HUES6 (cell line): ENCODE measurements around the gene AGAP3.
A peak's percentile ranks its signal among the peaks of the same experiment; 100 is the strongest.

ENCODE experiments used
- H3K27ac ChIP-seq: 2 replicates; pipeline ENCODE4 v1.7.0; 2013; ENCODE audit warnings: low read depth, mild to moderate bottlenecking, low read length, inconsistent platforms
- H3K27me3 ChIP-seq: 2 replicates; pipeline ENCODE4 v1.6.1; 2013; ENCODE audit warnings: low read length; ENCODE audit not compliant: control insufficient read depth, insufficient read depth
- H3K36me3 ChIP-seq: 2 replicates; pipeline ENCODE4 v1.6.1; 2013; ENCODE audit warnings: low read length; ENCODE audit not compliant: control insufficient read depth, insufficient read depth
- H3K4me1 ChIP-seq: 2 replicates; pipeline ENCODE4 v1.6.1; 2013; ENCODE audit warnings: low read length; ENCODE audit not compliant: control insufficient read depth, insufficient read depth
- H3K4me3 ChIP-seq: 2 replicates; pipeline ENCODE4 v1.5.1; 2013; ENCODE audit warnings: low read depth, low read length
- H3K9ac ChIP-seq: one replicate; pipeline ENCODE4 v1.6.1; 2013; ENCODE audit warnings: mild to moderate bottlenecking, low read length
- H3K9me3 ChIP-seq: 2 replicates; pipeline ENCODE4 v1.6.1; 2013; ENCODE audit warnings: low read depth, low read length; ENCODE audit not compliant: control insufficient read depth, insufficient read depth

Gene AGAP3

GRCh38 chr7:151065516-151065915 is 20.8 kb upstream of the AGAP3 start:
- Histone ChIP-seq H3K4me1 (peaks cover 31% of the 10 kb centered on the region), H3K9me3 (no peaks in the 10 kb centered on the region), H3K4me3 (no peak overlapping the region), H3K27me3 (no peaks in the 10 kb centered on the region), H3K36me3 (peaks cover 57% of the 10 kb centered on the region), H3K27ac (no peak overlapping the region), H3K9ac (no peak overlapping the region)

- Histone ChIP-seq H3K4me1 (peaks cover 23% of the 10 kb centered on the region), H3K9ac (no peak overlapping the region), H3K27me3 (no peaks in the 10 kb centered on the region), H3K4me3 (no peak overlapping the region), H3K27ac (no peak overlapping the region), H3K9me3 (no peaks in the 10 kb centered on the region), H3K36me3 (peaks cover 66% of the 10 kb centered on the region)
These were observed 19.9 kb upstream of the AGAP3 start for GRCh38 chr7:151066273-151066974.

- H3K27ac ChIP-seq, result peak overlapping the region; percentile 55; the same call in 1 of the 2 replicates
- no peak overlapping the region for H3K4me3 ChIP-seq
- no peaks in the 10 kb centered on the region for H3K9me3 ChIP-seq
- H3K27me3 ChIP-seq, result no peaks in the 10 kb centered on the region
- H3K9ac ChIP-seq, result peak overlapping the region; percentile 52
- peaks cover 78% of the 10 kb centered on the region for H3K36me3 ChIP-seq
- peaks cover 12% of the 10 kb centered on the region for H3K4me1 ChIP-seq
These were observed 18.1 kb upstream of the AGAP3 start for GRCh38 chr7:151068069-151068773.

- Histone ChIP-seq H3K4me3 (no peak overlapping the region), H3K36me3 (peaks cover 85% of the 10 kb centered on the region), H3K27ac (no peak overlapping the region), H3K9ac (no peak overlapping the region), H3K4me1 (peaks cover 8% of the 10 kb centered on the region), H3K9me3 (no peaks in the 10 kb centered on the region), H3K27me3 (no peaks in the 10 kb centered on the region)
These were observed 16.3 kb upstream of the AGAP3 start for GRCh38 chr7:151069841-151070573.

GRCh38 chr7:151070574-151070960 is 15.7 kb upstream of the AGAP3 start:
- no peaks in the 10 kb centered on the region for H3K27me3 ChIP-seq
- peaks cover 9% of the 10 kb centered on the region for H3K4me1 ChIP-seq
- no peak overlapping the region for H3K4me3 ChIP-seq
- no peaks in the 10 kb centered on the region for H3K9me3 ChIP-seq
- no peak overlapping the region for H3K27ac ChIP-seq
- no peak overlapping the region for H3K9ac ChIP-seq
- H3K36me3 ChIP-seq, result peaks cover 85% of the 10 kb centered on the region

GRCh38 chr7:151071032-151071866 is 15.0 kb upstream of the AGAP3 start:
- Histone ChIP-seq H3K4me1 (peaks cover 15% of the 10 kb centered on the region), H3K4me3 (no peak overlapping the region), H3K9me3 (no peaks in the 10 kb centered on the region), H3K9ac (no peak overlapping the region), H3K36me3 (peaks cover 87% of the 10 kb centered on the region), H3K27ac (no peak overlapping the region), H3K27me3 (no peaks in the 10 kb centered on the region)

GRCh38 chr7:151073990-151074389 is 12.3 kb upstream of the AGAP3 start:
- Histone ChIP-seq H3K36me3 (peaks cover 64% of the 10 kb centered on the region), H3K9ac (no peak overlapping the region)

GRCh38 chr7:151074817-151075661 is 11.2 kb upstream of the AGAP3 start:
- Histone ChIP-seq H3K36me3 (peaks cover 54% of the 10 kb centered on the region), H3K4me3 (no peak overlapping the region), H3K9ac (no peak overlapping the region), H3K9me3 (no peaks in the 10 kb centered on the region), H3K27me3 (no peaks in the 10 kb centered on the region), H3K4me1 (peaks cover 42% of the 10 kb centered on the region), H3K27ac (no peak overlapping the region)

More at GRCh38 chr7:151073990-151074389, 12.3 kb upstream of the AGAP3 start:
- Histone ChIP-seq H3K4me1 (peaks cover 33% of the 10 kb centered on the region), H3K4me3 (no peak overlapping the region), H3K27ac (no peak overlapping the region), H3K27me3 (no peaks in the 10 kb centered on the region), H3K9me3 (no peaks in the 10 kb centered on the region)

- Histone ChIP-seq H3K27ac (no peak overlapping the region), H3K36me3 (peaks cover 48% of the 10 kb centered on the region), H3K4me3 (no peak overlapping the region), H3K4me1 (peaks cover 42% of the 10 kb centered on the region), H3K9me3 (no peaks in the 10 kb centered on the region), H3K9ac (no peak overlapping the region), H3K27me3 (no peaks in the 10 kb centered on the region)
These were observed 10.7 kb upstream of the AGAP3 start for GRCh38 chr7:151075662-151075971.

GRCh38 chr7:151075978-151076426 is 10.3 kb upstream of the AGAP3 start:
- Histone ChIP-seq H3K4me3 (no peak overlapping the region), H3K9me3 (no peaks in the 10 kb centered on the region), H3K36me3 (peaks cover 44% of the 10 kb centered on the region), H3K27me3 (no peaks in the 10 kb centered on the region), H3K4me1 (peaks cover 43% of the 10 kb centered on the region), H3K9ac (no peak overlapping the region), H3K27ac (no peak overlapping the region)
